Stimulated activated CD8-positive, alpha-beta memory T cell treated with anti-CD3 and anti-CD28 coated beads, Interleukin-12 subunit alpha, Interleukin-12 subunit beta, amount 100 ng/mL, for 24 hours (primary cell): ENCODE data around the gene EPHA8.

ENCODE experiments used
- DNase-seq: peaks from one replicate; pipeline ENCODE4 v3.0.0-alpha.2; 2020; ENCODE audit errors: extremely low read depth

EPHA8 gene

DNA sequence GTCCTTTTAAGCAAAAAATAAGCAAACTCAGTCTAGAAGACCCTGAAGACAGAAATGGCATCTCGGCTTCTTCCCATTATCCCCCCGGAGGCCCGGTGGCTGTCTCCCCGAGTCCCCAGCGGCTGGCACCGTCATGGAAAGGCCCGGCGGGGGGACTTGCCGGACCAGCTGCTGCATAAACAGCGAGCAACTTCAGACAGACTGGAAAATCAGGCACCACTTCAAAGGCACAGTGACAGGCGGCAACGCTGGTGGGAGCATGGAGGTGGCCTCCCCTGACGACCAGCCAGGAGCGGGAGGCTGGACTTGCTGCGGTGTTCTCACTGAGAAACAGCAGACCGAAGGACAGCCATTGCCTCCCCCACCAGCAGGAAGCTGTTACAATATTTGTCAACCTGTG is 54.8 kb downstream of the EPHA8 start:
- DNase-seq = no peak

GRCh38 chr1:22619252-22619651 is 56.0 kb downstream of the EPHA8 start:
- DNase-seq = no peak

- no peak for DNase-seq
Measured at GRCh38 chr1:22619798-22620197, 56.5 kb downstream of the EPHA8 start.

GRCh38 chr1:22621761-22622160 is 58.5 kb downstream of the EPHA8 start:
- DNase-seq = no peak

DNA sequence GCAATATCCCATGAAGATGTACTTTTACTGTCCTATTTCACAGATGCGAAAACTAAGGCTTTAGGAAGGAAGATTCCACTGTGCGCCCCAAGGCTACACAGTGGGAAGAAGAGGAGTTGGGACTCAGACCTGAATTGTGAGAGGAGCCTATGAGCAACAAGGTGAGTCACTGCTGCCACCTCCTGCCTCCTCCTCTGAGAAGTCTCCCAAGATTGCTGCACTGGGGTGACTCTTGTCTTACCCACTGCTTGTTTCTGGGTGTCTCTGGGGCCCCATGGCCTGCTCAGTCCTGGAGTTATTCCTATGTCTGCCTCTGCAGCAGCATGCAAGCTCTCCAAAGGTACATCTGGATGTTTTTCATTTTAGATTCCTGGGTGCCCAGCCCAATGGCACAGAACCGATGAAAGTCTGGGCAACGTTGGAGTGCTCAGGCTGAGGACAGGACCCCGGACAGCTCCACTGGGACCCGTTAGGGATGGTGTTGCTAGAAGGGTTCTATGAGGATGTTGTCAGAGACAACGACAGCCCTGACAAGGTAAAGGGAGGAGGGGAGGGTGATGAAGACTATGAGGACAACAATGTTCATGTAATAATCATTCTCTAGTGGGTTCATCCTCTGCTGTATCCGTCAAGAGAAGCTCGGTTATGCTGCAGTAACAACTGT is 62.1 kb downstream of the EPHA8 start:
- no peak for DNase-seq

DNA sequence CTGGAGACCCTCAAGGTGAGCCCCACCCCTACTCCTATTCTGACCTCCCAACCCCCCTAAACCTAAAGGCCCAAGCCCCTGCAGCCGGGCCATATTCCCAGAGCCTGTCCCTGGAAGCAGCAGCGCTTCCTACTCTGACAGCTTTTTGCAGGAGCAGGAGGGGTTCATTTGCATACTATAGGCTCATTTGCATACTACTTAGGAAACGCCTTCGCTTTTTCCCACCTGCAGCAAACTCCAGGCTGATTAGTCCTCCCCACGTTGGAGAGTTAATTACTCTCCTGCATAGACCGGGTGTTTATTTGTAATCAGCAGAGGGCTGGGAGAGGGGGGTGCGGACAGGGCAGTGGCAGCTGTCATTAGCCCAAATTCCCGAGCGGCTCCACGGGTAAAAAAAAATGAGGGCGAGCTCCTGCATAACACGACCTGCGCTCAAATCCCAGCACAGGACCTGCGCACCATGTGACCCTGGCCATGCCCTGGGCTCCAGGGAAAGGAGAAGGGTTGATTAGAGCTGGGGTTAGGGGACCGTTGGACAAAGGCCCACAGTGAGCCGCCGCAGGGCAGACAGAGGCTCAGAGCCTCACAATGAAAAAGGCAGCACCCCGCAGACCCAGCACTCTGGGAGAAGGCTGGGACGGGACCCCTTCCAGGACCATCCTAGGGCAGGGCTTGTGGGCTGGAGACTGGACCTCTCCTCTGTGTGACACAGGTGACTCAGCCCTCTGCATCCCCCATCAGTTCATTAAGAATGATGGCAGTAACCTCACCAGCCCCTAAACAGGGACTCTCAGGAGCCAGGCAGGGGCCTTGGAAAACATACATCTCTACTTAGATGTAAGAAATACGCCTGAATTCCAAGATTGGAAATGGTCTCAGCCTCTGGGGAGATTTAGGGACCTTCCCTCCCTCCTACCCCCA is 63.2 kb downstream of the EPHA8 start:
- no peak for DNase-seq

DNA sequence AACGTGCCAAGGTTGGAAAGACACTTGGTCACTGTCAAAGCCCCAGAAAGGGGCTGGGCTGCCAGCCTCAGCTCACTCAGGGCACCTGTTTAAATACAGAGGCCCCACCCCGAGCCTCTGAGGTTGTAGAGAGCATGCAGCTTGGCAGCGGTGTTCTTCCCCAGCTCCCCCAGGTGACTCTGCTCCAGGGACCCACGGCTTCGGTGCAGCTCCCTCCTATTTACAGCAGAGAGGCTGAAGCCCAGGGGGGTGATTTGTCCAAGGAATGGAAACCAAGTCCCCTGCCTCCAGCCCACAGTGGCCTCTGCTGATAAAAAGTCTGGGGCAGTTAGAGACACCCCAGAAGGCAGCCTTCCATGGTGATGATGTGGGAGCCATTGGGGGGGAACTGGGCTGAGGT is 64.0 kb downstream of the EPHA8 start:
- DNase-seq = no peak

DNA sequence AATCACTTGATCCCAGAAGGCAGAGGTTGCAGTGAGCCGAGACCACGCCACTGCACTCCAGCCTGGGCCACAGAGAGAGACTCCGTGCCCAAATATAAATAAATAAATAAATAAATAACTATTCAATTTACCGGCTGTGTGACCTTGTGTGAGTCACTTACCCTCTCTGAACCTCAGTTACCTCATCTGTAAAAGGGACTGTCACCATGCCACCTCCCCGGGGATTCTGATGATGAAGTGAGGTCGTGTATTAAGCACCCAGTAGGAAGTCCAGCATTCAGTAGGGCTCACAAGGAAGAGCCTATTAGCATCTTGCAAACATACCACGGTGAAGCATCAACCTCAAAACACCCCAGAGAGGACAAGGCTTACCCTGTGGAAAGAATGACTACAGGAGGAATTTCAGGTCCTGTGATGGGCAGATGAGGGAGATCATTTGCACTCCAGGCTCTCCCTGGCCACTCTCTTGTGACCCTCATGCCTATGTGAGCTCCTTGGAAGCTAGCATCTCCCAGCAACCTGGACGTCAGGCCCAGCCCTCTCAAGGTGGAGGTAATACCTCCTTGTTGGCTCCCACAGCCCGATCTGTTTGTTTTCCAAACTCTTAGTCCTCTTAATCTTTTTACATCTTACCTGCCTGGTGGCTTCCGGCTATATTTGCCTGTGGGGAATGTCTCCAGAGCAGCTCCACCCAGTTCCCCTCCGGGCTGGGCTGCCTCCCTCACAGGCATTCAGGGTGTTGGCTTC is 65.6 kb downstream of the EPHA8 start:
- no peak for DNase-seq

DNA sequence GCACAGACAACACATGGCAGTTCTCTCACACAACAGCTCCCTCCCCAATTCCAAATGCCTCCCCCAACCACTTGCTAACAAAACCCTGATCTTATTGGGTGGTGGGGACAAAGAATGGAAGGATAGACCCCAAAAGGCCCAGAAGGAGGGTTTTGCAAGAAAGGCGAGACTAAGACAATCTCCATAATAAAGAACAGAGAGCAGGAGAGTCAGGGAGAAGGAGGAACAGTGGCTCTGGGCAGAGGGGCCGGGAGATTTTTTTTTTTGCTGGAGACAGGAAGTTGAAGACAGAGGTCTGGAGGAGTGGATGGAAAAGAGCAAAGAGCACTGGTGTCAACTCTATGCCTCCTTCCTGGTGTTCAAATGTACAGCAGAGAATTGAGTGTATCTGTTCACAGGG is 66.6 kb downstream of the EPHA8 start:
- no peak for DNase-seq

GRCh38 chr1:22633697-22634463 is 70.6 kb downstream of the EPHA8 start:
- no peak for DNase-seq

DNA sequence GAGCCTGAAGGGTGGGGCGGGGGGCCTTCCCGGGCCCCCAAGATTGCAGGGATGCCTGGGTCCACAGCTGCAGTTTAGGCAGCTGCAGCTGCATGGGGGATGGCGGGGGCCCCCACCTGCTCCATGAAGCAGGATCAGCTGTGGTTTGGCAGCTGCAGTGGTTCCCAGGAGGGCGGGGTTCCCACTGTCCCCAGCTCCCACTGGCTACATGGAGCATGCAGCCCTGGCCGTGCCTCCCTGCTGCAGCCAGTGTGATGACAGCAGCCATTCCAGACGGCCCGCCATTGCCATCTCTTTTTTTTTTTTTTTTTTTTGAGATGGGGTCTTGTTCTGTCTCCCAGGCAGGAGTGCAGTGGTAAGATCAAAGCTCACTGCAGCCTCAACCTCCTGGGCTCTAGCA is 72.1 kb downstream of the EPHA8 start:
- no peak for DNase-seq

GRCh38 chr1:22636353-22636752 is 73.1 kb downstream of the EPHA8 start, which contains the start of gene C1QA:
Gene C1QA, plus strand, starts transcription at chr1:22636628. Its CDS starts 989 bp downstream, at chr1:22637617.
- DNase-seq = no peak

- DNase-seq = no peak
Measured at GRCh38 chr1:22636927-22637326, 73.6 kb downstream of the EPHA8 start.

GRCh38 chr1:22637907-22638445 is 74.7 kb downstream of the EPHA8 start:
- no peak for DNase-seq

DNA sequence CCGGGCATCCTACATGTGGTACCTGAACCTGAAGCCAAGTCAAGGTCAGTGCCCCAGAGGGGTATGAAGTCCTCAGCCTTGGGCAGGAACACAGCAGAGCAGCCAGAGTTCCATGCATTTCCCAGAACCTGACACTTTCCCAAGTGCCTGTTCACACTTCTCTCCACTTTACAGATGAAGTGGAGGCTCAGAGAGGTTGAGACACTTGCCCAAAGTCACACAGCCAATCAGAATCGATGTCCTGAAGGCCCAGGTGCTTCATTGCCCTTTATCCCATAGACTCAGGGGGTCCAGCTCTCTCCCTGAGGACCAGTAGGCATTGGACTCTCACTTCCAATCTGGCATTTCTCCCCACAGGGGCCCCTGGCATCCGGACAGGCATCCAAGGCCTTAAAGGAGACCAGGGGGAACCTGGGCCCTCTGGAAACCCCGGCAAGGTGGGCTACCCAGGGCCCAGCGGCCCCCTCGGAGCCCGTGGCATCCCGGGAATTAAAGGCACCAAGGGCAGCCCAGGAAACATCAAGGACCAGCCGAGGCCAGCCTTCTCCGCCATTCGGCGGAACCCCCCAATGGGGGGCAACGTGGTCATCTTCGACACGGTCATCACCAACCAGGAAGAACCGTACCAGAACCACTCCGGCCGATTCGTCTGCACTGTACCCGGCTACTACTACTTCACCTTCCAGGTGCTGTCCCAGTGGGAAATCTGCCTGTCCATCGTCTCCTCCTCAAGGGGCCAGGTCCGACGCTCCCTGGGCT is 75.4 kb downstream of the EPHA8 start:
- no peak for DNase-seq

- no peak for DNase-seq
Measured at GRCh38 chr1:22639286-22639685, 76.0 kb downstream of the EPHA8 start.

DNA sequence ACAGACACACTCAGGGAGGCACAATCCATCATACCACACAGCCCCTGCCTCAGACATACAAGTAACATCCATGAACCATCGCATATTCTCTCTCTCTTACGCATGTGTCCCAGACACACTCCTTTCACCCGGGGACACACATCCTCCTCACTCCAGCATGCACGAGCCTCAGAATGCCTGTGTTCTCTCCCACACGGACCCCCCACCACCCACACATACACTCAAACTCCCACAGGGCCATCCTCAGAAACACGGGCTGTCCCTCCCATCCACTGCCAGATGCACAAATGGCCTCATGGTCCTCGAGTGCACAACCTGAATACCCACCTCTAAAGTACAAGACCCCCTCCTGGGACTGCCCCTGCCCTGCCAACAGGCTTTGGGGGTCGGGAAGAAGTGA is 78.0 kb downstream of the EPHA8 start:
- no peak for DNase-seq

DNA sequence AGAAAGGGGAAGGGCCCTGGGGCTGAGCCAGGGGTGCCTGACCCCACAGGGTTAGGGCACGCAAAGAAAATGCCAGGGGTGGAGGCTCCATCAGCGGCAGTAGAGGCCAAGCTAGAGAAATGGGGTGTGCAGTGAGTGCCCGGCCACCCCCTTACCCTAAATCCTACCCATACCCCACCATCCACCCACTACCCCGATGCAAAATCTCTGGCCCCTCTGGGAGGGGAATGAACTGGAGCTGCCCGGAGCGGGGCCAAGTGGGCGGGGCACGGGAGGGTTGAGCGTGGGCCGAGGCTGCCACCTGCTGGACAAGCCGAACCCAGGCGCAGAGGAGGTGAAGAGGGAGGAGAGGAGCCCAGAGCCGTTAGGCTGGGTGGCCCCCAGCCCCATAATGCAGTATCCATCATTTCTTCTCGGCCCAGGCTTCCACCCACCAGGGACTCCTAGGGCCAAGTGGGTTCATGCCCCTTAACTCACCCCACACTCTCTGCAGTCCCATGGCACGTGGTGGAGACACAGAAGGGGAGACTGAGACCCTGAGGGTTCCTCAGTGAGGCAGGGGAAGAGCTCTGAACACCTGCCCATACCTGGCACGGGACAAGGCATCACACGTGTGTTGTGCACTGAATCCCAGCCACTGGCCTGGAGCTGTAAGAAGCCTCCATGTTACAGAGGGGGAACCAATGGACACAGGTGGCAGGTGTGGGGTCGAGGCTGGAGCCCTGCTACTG is 78.8 kb downstream of the EPHA8 start:
- DNase-seq = peak; percentile 26

DNA sequence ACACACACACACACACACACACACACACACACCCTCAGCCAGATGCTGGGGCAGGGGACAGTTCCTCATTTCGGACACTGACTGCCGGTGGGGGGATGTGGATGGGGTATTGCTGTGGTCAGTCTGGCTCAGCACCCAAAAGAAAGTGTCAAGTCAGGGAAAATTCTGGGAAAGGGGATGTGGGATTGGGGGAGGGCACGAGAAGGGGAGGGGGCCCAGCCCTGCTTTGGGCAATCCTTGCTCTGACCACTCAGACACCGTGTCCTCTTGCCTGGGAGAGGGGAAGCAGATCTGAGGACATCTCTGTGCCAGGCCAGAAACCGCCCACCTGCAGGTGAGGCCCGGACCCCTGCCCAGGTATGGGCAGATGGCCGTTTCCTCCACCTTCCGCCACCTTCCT is 80.1 kb downstream of the EPHA8 start, which contains the start of gene C1QC:
C1QC (plus strand) TSS at position 253 of the 400 bp plus-strand sequence. CDS start 391 bp downstream, outside the sequence.
- no peak for DNase-seq

- no peak for DNase-seq
Measured at GRCh38 chr1:22643928-22644327, 80.6 kb downstream of the EPHA8 start.
